T-helper 9 cell (primary cell): Measurements from ENCODE around the gene ZNF30.
A peak's percentile ranks its signal among the peaks of the same experiment; 100 is the strongest.
"Not testable (repeated sequence)": the region's sequence is repeated elsewhere in the genome, so short reads cannot be mapped to it uniquely, and the experiment has no call there.

ENCODE experiments used
- DNase-seq: peaks from one replicate; pipeline ENCODE4 v3.0.0-alpha.2; 2020

The ZNF30 gene

GRCh38 chr19:34960940-34961679 lies 34.4 kb downstream of the ZNF30 start:
- no peak for DNase-seq

DNA sequence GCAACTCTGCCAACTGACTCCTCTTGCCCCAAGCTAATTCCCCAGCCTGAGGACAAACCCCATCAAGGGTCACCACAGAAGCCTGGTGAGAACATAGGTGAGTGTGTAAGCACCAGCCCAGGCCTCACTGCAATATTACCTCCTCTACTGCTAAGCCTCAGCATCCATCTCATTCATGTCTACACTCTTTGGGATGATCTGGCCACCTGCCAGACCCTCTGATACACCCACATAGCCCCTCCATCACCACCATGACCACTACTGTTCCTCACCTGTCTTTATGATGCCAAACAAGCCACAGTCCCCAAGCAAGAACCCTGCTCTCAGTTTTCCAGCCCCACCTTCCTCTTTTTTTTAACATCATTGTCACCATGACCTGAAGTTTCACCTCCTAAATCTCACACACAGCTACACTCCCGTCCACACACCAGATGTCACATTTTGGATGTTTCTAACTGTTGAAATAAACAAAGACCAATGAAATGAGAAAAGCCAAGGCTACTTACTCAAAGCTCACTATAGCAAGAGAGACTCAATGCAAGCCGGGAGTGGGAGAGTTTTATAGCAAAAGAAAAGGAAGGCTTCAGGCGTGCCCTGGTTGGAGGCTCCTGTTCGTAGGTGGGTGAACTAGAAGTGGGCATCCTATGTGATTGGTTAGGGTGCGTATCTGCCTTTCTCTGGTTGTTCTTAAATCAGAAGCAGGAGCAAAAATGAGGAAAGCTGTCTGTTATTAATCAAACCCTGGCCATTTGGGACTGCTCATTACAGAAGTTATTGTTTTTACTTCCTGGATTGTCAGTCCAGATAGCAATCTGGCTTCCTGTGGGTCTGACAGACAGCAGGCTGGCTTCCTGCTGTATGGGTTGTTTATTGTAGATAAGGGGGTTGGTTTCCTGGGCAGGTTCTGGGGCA lies 35.3 kb downstream of the ZNF30 start:
- DNase-seq, result no peak

- no peak for DNase-seq
Measured at GRCh38 chr19:34962687-34963572, 36.2 kb downstream of the ZNF30 start.

GRCh38 chr19:34963573-34964406 lies 37.1 kb downstream of the ZNF30 start, which contains the start of gene ZNF792:
ZNF792 (minus strand) TSS chr19:34964229; CDS start chr19:34963662, 567 bp downstream.
- peak; percentile 30 for DNase-seq

GRCh38 chr19:34964598-34964997 lies 37.9 kb downstream of the ZNF30 start:
- DNase-seq, result no peak

DNA sequence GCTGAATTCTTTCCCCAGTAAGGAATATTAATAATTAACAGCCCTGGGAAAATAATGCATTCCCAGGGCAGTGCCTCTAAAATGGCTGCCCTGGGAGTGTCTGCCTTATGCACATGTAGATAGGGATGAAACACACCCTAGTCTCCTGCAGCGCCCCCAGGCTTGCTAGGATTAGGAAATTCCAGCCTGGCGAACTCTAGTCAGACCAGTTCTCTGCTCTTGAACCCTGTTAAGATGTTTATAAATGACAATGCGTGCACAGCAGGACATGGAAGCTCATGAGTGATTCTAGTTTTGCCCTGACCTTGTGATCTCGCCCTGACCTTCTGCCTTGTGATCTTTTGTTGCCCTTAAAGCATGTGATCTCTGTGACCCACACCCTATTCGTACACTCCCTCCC lies 38.8 kb downstream of the ZNF30 start:
- not testable (repeated sequence) for DNase-seq

- DNase-seq, result no peak
Measured at GRCh38 chr19:34967551-34967950, 40.8 kb downstream of the ZNF30 start.

DNA sequence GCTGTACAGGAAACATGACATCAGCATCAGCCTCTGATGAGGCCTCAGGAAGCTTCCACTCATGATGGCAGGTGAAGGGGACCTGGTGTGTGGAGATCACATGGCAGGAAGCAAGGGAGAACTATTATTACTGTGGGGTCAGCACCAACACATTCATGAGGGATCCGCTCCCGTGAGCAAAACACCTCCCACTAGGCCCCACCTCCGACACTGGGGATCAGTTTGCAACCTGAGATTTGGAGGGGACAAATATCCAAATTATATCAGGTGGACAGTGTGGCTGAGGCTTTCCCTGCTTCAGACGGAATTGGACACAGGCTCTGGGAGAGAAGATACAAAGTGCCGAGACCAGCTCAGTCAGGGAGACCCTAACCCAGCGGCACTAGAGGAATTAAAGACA lies 43.0 kb downstream of the ZNF30 start:
- no peak for DNase-seq

DNA sequence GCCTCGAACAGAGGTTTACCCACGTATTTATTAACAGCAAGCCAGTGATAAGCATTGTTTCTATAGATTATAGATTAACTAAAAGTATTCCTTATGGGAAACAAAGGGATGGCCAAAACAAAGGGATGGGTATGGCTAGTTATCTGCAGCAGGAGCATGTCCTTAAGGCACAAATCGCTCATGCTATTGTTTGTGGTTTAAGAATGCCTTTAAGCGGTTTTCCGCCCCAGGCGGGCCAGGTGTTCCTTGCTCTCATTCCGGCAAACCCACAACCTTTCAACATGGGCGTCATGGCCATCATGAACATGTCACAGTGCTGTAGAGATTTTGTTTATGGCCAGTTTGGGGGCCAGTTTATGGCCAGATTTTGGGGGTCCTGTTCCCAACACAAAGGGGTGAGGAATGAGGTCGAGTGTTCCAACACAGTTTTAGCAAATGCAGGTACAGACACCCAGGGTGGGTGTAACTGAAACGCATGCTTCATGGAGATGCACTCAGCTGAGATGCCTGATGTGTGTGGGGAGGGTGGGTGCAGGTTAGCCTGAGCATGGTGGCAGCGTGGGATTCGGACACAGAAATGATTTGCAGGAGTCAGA lies 43.6 kb downstream of the ZNF30 start:
- DNase-seq, result not testable (repeated sequence)

- DNase-seq, result no peak
Measured at GRCh38 chr19:34972163-34972705, 45.5 kb downstream of the ZNF30 start.

- DNase-seq, result no peak
Measured at GRCh38 chr19:34974646-34975045, 47.9 kb downstream of the ZNF30 start.

DNA sequence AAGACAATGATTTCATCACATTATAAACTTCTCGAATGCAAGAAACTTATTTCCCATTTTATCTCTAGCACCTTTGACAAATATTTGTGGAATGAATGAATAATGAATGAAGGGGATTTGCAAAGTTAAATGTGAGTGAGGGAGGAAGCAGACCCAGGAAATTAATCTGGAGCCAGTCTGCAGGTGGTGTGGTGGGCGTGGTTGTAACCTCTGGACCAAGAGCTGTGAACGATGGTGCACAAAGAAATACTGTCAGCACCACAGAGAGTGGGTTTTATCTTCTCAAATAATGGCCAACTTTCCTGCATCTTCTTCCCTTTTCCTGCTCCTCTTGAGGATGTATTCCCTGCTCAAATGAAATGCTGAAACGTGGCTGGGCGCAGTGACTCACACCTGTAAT lies 48.4 kb downstream of the ZNF30 start:
- DNase-seq, result no peak

DNA sequence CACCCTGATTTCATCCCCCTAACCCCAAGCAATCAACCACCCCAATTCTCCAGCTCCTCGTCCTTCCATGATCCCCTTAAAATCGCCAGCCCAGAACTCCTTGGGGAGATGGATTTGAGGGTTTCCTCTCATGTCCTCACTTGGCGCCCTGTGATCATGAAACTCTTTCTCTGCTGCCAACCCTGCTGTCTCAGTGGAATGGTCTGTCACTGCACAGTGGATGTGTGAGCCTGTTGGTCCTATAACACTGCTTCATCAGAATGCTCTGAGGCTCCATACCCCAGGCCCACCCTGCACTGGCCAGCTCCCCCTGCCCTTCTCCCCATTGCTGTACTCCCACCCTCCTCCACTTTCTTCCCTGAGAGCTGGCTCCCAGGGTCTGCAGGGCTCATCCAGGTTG lies 49.9 kb downstream of the ZNF30 start:
- DNase-seq, result no peak

DNA sequence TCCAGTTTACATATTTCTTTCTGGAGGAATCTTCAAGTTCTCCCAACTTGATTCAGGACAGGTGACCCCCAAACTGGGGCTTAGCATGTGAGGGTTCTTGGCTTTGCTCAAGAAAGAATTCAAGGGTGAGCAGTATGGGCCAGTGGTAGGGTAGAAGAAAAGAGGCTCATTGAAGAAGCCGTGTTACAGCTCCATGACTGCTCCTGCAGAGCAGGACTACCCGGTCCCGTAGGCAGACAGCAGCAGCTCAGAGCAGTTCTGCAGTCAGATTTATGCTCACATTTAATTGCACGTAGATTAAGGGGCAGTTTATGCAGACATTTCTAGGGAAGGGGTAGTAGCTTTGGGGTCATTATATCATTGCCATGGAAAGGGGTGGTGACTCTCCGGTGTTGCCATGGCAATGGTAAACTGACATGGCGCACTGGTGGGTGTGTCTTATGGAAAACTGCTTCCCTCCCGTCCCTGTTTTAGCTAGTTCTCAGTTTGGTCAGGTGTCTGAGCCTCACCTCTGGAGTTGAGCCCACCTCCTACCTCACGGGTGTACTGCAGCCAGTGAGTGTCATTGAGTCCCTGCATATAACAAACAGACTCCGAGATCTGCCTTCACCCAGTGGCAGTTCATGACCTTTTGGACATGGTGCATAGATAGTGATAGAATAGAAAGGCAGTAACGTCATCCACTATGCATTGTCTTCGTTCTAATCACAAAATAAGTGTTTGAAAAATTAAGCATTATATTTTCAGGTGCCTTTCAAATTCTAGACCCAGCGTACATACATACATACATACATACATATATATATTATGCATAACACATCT lies 53.3 kb downstream of the ZNF30 start:
- DNase-seq, result no peak

DNA sequence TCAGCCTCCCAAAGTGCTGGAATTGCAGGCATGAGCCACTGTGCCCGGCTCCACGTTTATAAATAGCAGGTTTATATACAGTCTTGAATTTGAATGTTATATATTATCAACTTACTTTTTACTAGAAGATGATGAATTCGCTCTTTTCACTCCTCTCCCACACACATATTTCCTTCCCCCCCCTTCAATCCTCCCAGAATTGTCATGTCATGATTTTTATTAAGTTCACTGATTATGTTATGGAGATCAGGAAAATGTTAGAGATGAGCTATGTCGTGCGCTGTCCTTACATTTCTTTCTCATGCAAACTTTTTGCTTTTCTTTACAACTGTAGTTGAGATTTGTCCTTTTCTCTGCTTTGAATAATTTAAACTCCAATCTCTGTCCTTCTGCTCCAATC lies 55.6 kb downstream of the ZNF30 start:
- no peak for DNase-seq

- no peak for DNase-seq
Measured at GRCh38 chr19:34983786-34984185, 57.1 kb downstream of the ZNF30 start.

DNA sequence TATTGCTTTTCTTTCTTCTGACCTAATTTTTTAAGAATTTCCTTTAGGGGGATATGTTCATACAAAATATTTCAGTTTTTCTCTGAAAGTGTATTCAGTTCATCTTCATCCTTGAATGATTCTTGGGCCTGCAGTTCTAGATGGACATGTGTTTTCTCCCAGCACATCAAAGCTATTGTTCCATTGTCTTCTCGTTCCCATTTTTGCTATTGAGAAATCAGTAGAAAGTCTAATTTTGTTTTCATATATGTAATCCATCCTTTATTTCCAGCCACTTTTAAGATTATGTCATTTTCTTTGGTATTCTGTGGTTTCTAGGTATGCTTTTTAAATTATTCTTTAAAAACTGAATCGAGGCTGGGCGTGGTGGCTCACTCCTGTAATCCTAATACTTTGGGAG lies 57.6 kb downstream of the ZNF30 start:
- DNase-seq, result no peak

GRCh38 chr19:34985249-34986022 lies 58.7 kb downstream of the ZNF30 start:
- no peak for DNase-seq

- DNase-seq, result no peak
Measured at GRCh38 chr19:34988119-34988518, 61.4 kb downstream of the ZNF30 start.
